Panc1 (cell line): ENCODE data around the gene NDUFS6. TPM values are rescaled to one million over a fixed set of nuclear protein-coding genes. Genes with fewer than 3 reads are reported as not detected.

Experiments used
- ATAC-seq: fragments of 200-7000 bp; cut with Tn5 transposase; 2 replicates; pipeline ENCODE4 v1.9.1; 2020; ENCODE audit warnings: mild to moderate bottlenecking, moderate library complexity
- BruUV-seq: library from RNA; stranded (reverse); fragments of 400-500 nt; replicated peaks from 2 replicates; lab custom pipeline; 2021; lab: Mats Ljungman, UMichigan
- CTCF ChIA-PET: fragments of 300-600 bp; sonication (Branson Sonifier 250); formaldehyde crosslinking; loops from one replicate; lab custom pipeline; 2022; ENCODE audit warnings: antibody characterized with exemption; lab: Charles Lee
- POLR2A ChIA-PET: fragments of 300-600 bp; sonication (Branson Sonifier 250); formaldehyde crosslinking; loops from one replicate; lab custom pipeline; 2022; ENCODE audit warnings: antibody characterized with exemption; lab: Charles Lee
- DNase-seq: peaks from one replicate; pipeline ENCODE4 v3.0.0-alpha.2; 2010; ENCODE audit warnings: low read depth, low spot score
- H3K27ac ChIP-seq: 2 replicates; pipeline ENCODE4 v1.5.1; 2011; ENCODE audit warnings: mild to moderate bottlenecking, low read length, inconsistent platforms
- H3K27me3 ChIP-seq: fragments of 200-500 bp; sonication (Bioruptor generic); 2 replicates; pipeline ENCODE4 v1.6.0; 2014; ENCODE audit warnings: low read length, inconsistent platforms; ENCODE audit not compliant: control insufficient read depth, insufficient read depth
- H3K36me3 ChIP-seq: fragments of 200-500 bp; sonication (Bioruptor generic); 2 replicates; pipeline ENCODE4 v1.5.1; 2014; ENCODE audit warnings: inconsistent platforms, mild to moderate bottlenecking, low read length, moderate library complexity; ENCODE audit not compliant: control insufficient read depth, insufficient read depth
- H3K4me1 ChIP-seq: 2 replicates; pipeline ENCODE4 v1.5.1; 2011; ENCODE audit warnings: inconsistent platforms, mild to moderate bottlenecking, low read length, moderate library complexity; ENCODE audit not compliant: control insufficient read depth, insufficient read depth
- H3K4me3 ChIP-seq, 2 experiments: 2 replicates each; pipeline ENCODE4 v1.5.1; 2011 to 2012; ENCODE audit warnings: low read depth in 2 of 2, low read length in 2 of 2, mild to moderate bottlenecking in 2 of 2, inconsistent platforms in 1 of 2, moderate library complexity in 1 of 2
- H3K9me3 ChIP-seq: fragments of 200-500 bp; sonication (Bioruptor generic); 2 replicates; pipeline ENCODE4 v1.5.1; 2014; ENCODE audit warnings: low read depth, mild to moderate bottlenecking, inconsistent platforms, low read length, moderate library complexity; ENCODE audit not compliant: control insufficient read depth, insufficient read depth
- POLR2AphosphoS5 ChIP-seq: IDR thresholded peaks from 2 replicates; pipeline ENCODE4 v1.6.1; 2012; ENCODE audit warnings: mild to moderate bottlenecking, low read depth, low read length, moderate library complexity
- SIN3A ChIP-seq: IDR thresholded peaks from 2 replicates; pipeline ENCODE4 v1.6.1; 2012; ENCODE audit warnings: low read depth, mild to moderate bottlenecking, low read length, moderate library complexity, borderline replicate concordance; ENCODE audit not compliant: insufficient read depth
- TCF7L2 ChIP-seq: IDR thresholded peaks from 2 replicates; pipeline ENCODE4 v1.6.1; 2011; ENCODE audit warnings: mild to moderate bottlenecking, low read depth, low read length, inconsistent platforms
- in situ Hi-C: cut with HindIII; loops from 2 replicates; pipeline ENCODE4 v1.10.0; 2016; ENCODE audit warnings: low sequenced_read_pairs, low pct_unique_long_range_greater_than_20kb
- intact Hi-C: fragments of 100-400 bp; cut with micrococcal nuclease; formaldehyde crosslinking; loops from one replicate; pipeline ENCODE4 v1.10.0; 2022; ENCODE audit not compliant: unreplicated experiment
- total RNA-seq: library from RNA; stranded (reverse); gene quantifications from one replicate; pipeline ENCODE4 v1.2.1, GENCODE V29; 2021; ENCODE audit not compliant: unreplicated experiment
- TF ChIP-seq, protein P1 (sequence below), 2 experiments: IDR thresholded peaks; 2 replicates each; pipeline ENCODE4 v1.6.1; 2011 to 2012; ENCODE audit warnings: low read depth in 2 of 2, control low read depth in 1 of 2, low read length in 1 of 2, mild to moderate bottlenecking in 1 of 2, moderate library complexity in 1 of 2; ENCODE audit not compliant: insufficient read depth in 1 of 2
- TF ChIP-seq, protein P2 (sequence below): fragments of 450-650 bp; IDR thresholded peaks from 2 replicates; pipeline ENCODE4 v1.5.1; 2017; ENCODE audit warnings: mild to moderate bottlenecking

NDUFS6 gene
- total RNA-seq, 1 experiment from 2014 or later: 70.6 TPM

DNA sequence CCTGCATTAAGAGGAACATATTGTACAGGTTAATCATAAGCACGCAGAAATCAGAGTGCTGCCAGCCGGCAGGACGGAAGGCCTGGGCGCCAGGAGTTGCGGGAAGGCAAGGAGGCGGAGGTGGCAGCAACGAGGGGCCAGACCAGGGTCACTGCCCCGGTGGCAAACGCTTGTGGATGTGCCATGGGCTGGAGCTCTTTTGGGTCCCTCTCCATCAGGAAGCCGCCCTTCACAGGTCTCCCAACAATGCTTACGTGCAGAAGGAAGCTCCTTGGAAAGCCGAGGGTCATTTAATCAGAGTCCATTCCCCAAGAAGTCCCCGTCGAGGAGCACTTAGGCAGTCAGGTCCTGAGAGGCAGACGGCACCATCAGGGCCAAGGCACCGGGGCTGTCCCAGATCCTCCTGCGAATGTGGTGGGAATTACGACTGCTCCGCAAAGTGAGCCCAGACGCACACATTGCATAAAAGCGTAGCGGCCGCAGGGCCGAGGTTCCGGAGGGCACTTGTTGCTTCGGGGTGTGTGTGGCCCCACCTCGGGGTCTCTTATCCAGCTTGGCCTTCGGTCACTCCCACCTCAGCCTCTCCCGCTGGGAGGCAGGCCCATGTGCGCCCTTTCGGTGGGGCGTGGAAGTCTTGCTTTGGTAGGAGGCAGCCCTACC, 22.1 kb upstream of the NDUFS6 start:
- Histone ChIP-seq H3K27ac (no peak overlapping the region), H3K4me1 (no peaks in the 10 kb centered on the region), H3K9me3 (no peaks in the 10 kb centered on the region), H3K27me3 (no peaks in the 10 kb centered on the region), H3K36me3 (no peaks in the 10 kb centered on the region), H3K4me3 (no peak overlapping the region)
- BruUV-seq: no TSS peak
- DNase-seq (no peak), ATAC-seq (no peak)
- ChIA-PET CTCF (no interaction called here), POLR2A (no interaction called here)
- intact Hi-C loops (no loop called here), in situ Hi-C loops (no loop called here)
- TF ChIP-seq, protein P1, sequence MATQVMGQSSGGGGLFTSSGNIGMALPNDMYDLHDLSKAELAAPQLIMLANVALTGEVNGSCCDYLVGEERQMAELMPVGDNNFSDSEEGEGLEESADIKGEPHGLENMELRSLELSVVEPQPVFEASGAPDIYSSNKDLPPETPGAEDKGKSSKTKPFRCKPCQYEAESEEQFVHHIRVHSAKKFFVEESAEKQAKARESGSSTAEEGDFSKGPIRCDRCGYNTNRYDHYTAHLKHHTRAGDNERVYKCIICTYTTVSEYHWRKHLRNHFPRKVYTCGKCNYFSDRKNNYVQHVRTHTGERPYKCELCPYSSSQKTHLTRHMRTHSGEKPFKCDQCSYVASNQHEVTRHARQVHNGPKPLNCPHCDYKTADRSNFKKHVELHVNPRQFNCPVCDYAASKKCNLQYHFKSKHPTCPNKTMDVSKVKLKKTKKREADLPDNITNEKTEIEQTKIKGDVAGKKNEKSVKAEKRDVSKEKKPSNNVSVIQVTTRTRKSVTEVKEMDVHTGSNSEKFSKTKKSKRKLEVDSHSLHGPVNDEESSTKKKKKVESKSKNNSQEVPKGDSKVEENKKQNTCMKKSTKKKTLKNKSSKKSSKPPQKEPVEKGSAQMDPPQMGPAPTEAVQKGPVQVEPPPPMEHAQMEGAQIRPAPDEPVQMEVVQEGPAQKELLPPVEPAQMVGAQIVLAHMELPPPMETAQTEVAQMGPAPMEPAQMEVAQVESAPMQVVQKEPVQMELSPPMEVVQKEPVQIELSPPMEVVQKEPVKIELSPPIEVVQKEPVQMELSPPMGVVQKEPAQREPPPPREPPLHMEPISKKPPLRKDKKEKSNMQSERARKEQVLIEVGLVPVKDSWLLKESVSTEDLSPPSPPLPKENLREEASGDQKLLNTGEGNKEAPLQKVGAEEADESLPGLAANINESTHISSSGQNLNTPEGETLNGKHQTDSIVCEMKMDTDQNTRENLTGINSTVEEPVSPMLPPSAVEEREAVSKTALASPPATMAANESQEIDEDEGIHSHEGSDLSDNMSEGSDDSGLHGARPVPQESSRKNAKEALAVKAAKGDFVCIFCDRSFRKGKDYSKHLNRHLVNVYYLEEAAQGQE (IDR thresholded peaks at IDR 0.05; ENCODE audit: insufficient read depth in 1 of 2, low read depth in 2 of 2, low read length in 1 of 2): no peak
- TF ChIP-seq, protein P2, sequence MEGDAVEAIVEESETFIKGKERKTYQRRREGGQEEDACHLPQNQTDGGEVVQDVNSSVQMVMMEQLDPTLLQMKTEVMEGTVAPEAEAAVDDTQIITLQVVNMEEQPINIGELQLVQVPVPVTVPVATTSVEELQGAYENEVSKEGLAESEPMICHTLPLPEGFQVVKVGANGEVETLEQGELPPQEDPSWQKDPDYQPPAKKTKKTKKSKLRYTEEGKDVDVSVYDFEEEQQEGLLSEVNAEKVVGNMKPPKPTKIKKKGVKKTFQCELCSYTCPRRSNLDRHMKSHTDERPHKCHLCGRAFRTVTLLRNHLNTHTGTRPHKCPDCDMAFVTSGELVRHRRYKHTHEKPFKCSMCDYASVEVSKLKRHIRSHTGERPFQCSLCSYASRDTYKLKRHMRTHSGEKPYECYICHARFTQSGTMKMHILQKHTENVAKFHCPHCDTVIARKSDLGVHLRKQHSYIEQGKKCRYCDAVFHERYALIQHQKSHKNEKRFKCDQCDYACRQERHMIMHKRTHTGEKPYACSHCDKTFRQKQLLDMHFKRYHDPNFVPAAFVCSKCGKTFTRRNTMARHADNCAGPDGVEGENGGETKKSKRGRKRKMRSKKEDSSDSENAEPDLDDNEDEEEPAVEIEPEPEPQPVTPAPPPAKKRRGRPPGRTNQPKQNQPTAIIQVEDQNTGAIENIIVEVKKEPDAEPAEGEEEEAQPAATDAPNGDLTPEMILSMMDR: no peak
- no peak for TF ChIP-seq TCF7L2
- TF ChIP-seq SIN3A: no peak
- TF ChIP-seq POLR2AphosphoS5: no peak

DNA sequence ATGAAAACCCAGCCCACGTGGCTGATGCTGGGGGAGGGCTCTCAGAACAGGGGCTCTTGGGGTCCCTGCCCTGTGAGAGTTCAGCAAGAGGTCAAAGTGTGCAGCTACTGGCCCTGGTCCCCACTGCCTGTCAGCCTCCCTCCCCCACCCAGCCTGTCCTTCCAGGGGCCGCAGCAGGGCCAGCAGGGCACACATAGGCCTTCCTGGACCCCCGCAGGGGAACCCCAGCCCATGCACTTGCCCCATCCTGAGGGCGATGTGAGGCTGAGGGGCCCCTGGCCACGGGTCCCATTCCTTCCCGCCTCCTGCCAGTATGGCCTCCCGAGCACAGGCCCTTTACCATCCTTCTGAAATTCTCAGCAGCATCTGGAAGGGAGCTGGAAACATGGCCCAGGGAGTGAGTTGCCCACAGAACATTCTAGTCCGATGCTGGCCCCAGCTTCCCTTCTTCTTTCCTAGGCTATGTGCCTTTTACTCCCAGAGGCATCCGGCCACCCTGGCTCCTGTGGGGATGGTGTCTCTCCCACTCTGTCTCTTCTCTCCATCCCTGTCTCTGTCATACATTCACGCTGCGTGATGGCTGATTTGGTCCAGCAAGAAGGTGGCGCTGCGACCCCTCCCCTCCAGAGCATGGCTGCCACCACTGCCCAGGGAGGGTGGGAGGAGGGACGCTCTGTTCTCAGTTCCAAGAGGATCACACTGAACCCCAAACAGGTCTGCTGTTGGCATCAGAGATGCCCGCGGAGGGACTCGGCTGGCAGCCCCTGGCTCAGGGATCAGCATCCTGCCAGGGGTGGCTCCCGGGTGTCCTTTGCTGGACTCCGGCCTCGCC, 21.2 kb upstream of the NDUFS6 start:
- intact Hi-C loops: no loop called here
- TF ChIP-seq, protein P2: no peak
- TF ChIP-seq TCF7L2 (no peak), POLR2AphosphoS5 (no peak), SIN3A (no peak)
- TF ChIP-seq, protein P1 (IDR thresholded peaks at IDR 0.05; ENCODE audit: insufficient read depth in 1 of 2, low read depth in 2 of 2, low read length in 1 of 2): no peak
- Histone ChIP-seq H3K9me3 (no peaks in the 10 kb centered on the region), H3K4me3 (no peak overlapping the region), H3K27ac (no peak overlapping the region), H3K4me1 (no peaks in the 10 kb centered on the region), H3K27me3 (no peaks in the 10 kb centered on the region), H3K36me3 (no peaks in the 10 kb centered on the region)
- POLR2A ChIA-PET: no interaction called here
- CTCF ChIA-PET: no interaction called here
- ATAC-seq (no peak), DNase-seq (no peak)
- in situ Hi-C loops: no loop called here
- BruUV-seq: no TSS peak
